ENCODE data around the gene RARA. TPM values are rescaled to one million over a fixed set of nuclear protein-coding genes. Genes with fewer than 3 reads are reported as not detected.

The RARA gene
- total RNA-seq, 1 experiment from 2014 or later, result 35.1 TPM

- TF ChIP-seq TCF7L2 (IDR thresholded peaks at IDR 0.05; ENCODE audit: borderline replicate concordance, extremely low read depth, insufficient read depth, insufficient read length) (no peak), YY1 (IDR thresholded peaks at IDR 0.05; ENCODE audit: extremely low read depth, insufficient replicate concordance, low read depth, low read length) (no peak), SRF (IDR thresholded peaks at IDR 0.05; ENCODE audit: low read depth) (no peak), POLR2AphosphoS5 (IDR thresholded peaks at IDR 0.05; ENCODE audit: low read depth, low read length) (no peak)
These were observed 38.5 kb downstream of the RARA start (continued) for GRCh38 chr17:40347319-40348135.

- no TSS peak for BruUV-seq (replicated peaks)
- H2AFZ ChIP-seq (ENCODE audit: low read depth, low read length, poor library complexity, severe bottlenecking), result no peak overlapping the region
- no peaks in the 10 kb centered on the region for H4K20me1 ChIP-seq (ENCODE audit: insufficient read depth)
- H3K27ac ChIP-seq (ENCODE audit: low read depth, low read length), result no peak overlapping the region
- ATAC-seq (no peak), DNase-seq (ENCODE audit: low read depth, low spot score) (no peak)
- H3K79me2 ChIP-seq (ENCODE audit: insufficient read depth, low read length), result peaks cover 46% of the 10 kb centered on the region; the same call in 1 of the 2 replicates
- no peaks in the 10 kb centered on the region for H3K9me2 ChIP-seq (ENCODE audit: insufficient read depth)
- H3K36me3 ChIP-seq (ENCODE audit: control insufficient read depth in 1 of 2, insufficient read depth in 2 of 2, low read length in 2 of 2), result peaks cover 0 to 15% of the 10 kb centered on the region in 2 experiments; a peak in 3 of 4 replicates
- ChIA-PET CTCF (no interaction called here), RAD21 (ENCODE audit: low non-redundant PET in 1 of 2, low total read pairs in 2 of 2, uncharacterized antibody in 2 of 2, unreplicated experiment in 2 of 2) (interaction anchor here in 1 of 2 experiments (1.0 kb wide), 1 partner anchor 78 kb away, joined by 3 read pairs; no protein-coding TSS in a partner anchor), POLR2A (no interaction called here)
- no peak overlapping the region for H3K4me3 ChIP-seq (replicated peaks in 1 of 2; ENCODE audit: low read depth in 1 of 2, low read length in 2 of 2)
- H3K27me3 ChIP-seq (ENCODE audit: insufficient read depth, low read length), result no peaks in the 10 kb centered on the region
- H3K9me3 ChIP-seq (ENCODE audit: control insufficient read depth in 1 of 2, insufficient read depth in 1 of 2, low read depth in 1 of 2, low read length in 2 of 2), result no peaks in the 10 kb centered on the region
- intact Hi-C loops (cut with micrococcal nuclease), result no loop called here
- no peak overlapping the region for H3K9ac ChIP-seq (ENCODE audit: low read length)
- H3K4me2 ChIP-seq (ENCODE audit: low read length), result no peak overlapping the region
- H3K4me1 ChIP-seq (ENCODE audit: control insufficient read depth in 1 of 2, insufficient read depth in 2 of 2, low read length in 2 of 2), result peaks cover 16 to 31% of the 10 kb centered on the region in 2 experiments
- TF ChIP-seq ZNF274 (IDR thresholded peaks at IDR 0.05; ENCODE audit: low read depth, low read length) (no peak), SRF (IDR thresholded peaks at IDR 0.05; ENCODE audit: low read depth) (no peak), CBX3 (IDR thresholded peaks at IDR 0.05; ENCODE audit: low read depth) (no peak), EZH2 (IDR thresholded peaks at IDR 0.05) (no peak), ZFX (IDR thresholded peaks at IDR 0.05) (no peak), MAX (IDR thresholded peaks at IDR 0.05) (no peak), REST (IDR thresholded peaks at IDR 0.05; ENCODE audit: low read depth) (no peak), RAD21 (IDR thresholded peaks at IDR 0.05; ENCODE audit: low read depth) (no peak), ATF3 (IDR thresholded peaks at IDR 0.05) (no peak), JUND (IDR thresholded peaks at IDR 0.05) (no peak), CTCF (IDR thresholded peaks at IDR 0.05 in 2 of 3, conservative IDR thresholded peaks at IDR 0.05 in 1 of 3; ENCODE audit: borderline replicate concordance in 1 of 3, insufficient read depth in 1 of 3, low read depth in 2 of 3, low read length in 2 of 3) (no peak), EZH2phosphoT487 (IDR thresholded peaks at IDR 0.05; ENCODE audit: borderline replicate concordance) (no peak), SIN3A (IDR thresholded peaks at IDR 0.05; ENCODE audit: low read depth) (no peak), CEBPB (IDR thresholded peaks at IDR 0.05; ENCODE audit: low read depth) (no peak)
These were observed 39.1 kb downstream of the RARA start for GRCh38 chr17:40348136-40348504.

Data from HCT116 (cell line).